ENCODE results near the gene FUT1. TPM values are rescaled to one million over a fixed set of nuclear protein-coding genes. Genes with fewer than 3 reads are reported as not detected.
"Not testable (repeated sequence)": the region's sequence is repeated elsewhere in the genome, so short reads cannot be mapped to it uniquely, and the experiment has no call there.

FUT1 gene
- polyA plus RNA-seq, 3 donors, result 3.0 to 3.4 (median 3.0) TPM

- no peak for DNase-seq (ENCODE audit: low read depth in 3 of 3, low spot score in 2 of 3)
Observed at GRCh38 chr19:48718711-48719231, 33.7 kb downstream of the FUT1 start.

GRCh38 chr19:48718106-48718505 lies 34.3 kb downstream of the FUT1 start:
- not testable (repeated sequence) for DNase-seq (ENCODE audit: low read depth in 3 of 3, low spot score in 2 of 3)

GRCh38 chr19:48716562-48717291 lies 35.7 kb downstream of the FUT1 start:
- no peak for DNase-seq (ENCODE audit: low read depth in 3 of 3, low spot score in 2 of 3)

- no peak for DNase-seq (ENCODE audit: low read depth in 3 of 3, low spot score in 2 of 3)
Observed at GRCh38 chr19:48715681-48716171, 36.7 kb downstream of the FUT1 start.

- DNase-seq (ENCODE audit: low read depth in 3 of 3, low spot score in 2 of 3), result no peak
Observed at GRCh38 chr19:48714759-48715675, 37.4 kb downstream of the FUT1 start.

- DNase-seq (ENCODE audit: low read depth in 3 of 3, low spot score in 2 of 3), result peak; percentile 96 to 99 (median 99)
Observed at GRCh38 chr19:48713864-48714755, 38.3 kb downstream of the FUT1 start.

- no peak for DNase-seq (ENCODE audit: low read depth in 3 of 3, low spot score in 2 of 3)
Observed at GRCh38 chr19:48713041-48713863, 39.2 kb downstream of the FUT1 start.

GRCh38 chr19:48711106-48711662 lies 41.3 kb downstream of the FUT1 start:
- no peak for DNase-seq (ENCODE audit: low read depth in 3 of 3, low spot score in 2 of 3)

GRCh38 chr19:48708471-48708870 lies 44.0 kb downstream of the FUT1 start:
- no peak for DNase-seq (ENCODE audit: low read depth in 3 of 3, low spot score in 2 of 3)

- no peak for DNase-seq (ENCODE audit: low read depth in 3 of 3, low spot score in 2 of 3)
Observed at GRCh38 chr19:48705431-48705830, 47.0 kb downstream of the FUT1 start.

GRCh38 chr19:48703316-48703715 lies 49.1 kb downstream of the FUT1 start:
- no peak for DNase-seq (ENCODE audit: low read depth in 3 of 3, low spot score in 2 of 3)

- DNase-seq (ENCODE audit: low read depth in 3 of 3, low spot score in 2 of 3), result no peak
Observed at GRCh38 chr19:48702701-48703100, 49.7 kb downstream of the FUT1 start.

- DNase-seq (ENCODE audit: low read depth in 3 of 3, low spot score in 2 of 3), result no peak
Observed at GRCh38 chr19:48698046-48698445, 54.4 kb downstream of the FUT1 start.

Other genes starting within 250 kb of the FUT1 start
- gene LMTK3, start 240.8 kb downstream of the FUT1 start, polyA plus RNA-seq (ENCODE audit: insufficient read length in 3 of 3), result 1 to 10 TPM; 1.2 to 2.3 (median 2.1) TPM
- under 1 TPM; 0.23 to 0.29 (median 0.24) TPM for gene SULT2B1, start 200.5 kb downstream of the FUT1 start, polyA plus RNA-seq (ENCODE audit: insufficient read length in 3 of 3)
- not detected for gene SPACA4, start 145.9 kb downstream of the FUT1 start, polyA plus RNA-seq (ENCODE audit: insufficient read length in 3 of 3)
- gene FAM83E, start 137.6 kb downstream of the FUT1 start, polyA plus RNA-seq (ENCODE audit: insufficient read length in 3 of 3), result under 1 TPM; 0.49 to 0.99 (median 0.98) TPM
- gene RPL18, start 133.5 kb downstream of the FUT1 start, polyA plus RNA-seq (ENCODE audit: insufficient read length in 3 of 3), result 1,000 to 10,000 TPM; 1,053 to 1,199 (median 1,085) TPM
- gene SPHK2, start 133.1 kb downstream of the FUT1 start, polyA plus RNA-seq (ENCODE audit: insufficient read length in 3 of 3), result 10 to 100 TPM; 15.9 to 24.6 (median 17.8) TPM
- 10 to 100 TPM in 2 of 3 donors, 1 to 10 TPM in 1; 9.3 to 11.0 (median 10.5) TPM for gene DBP, start 115.3 kb downstream of the FUT1 start, polyA plus RNA-seq (ENCODE audit: insufficient read length in 3 of 3)
- gene CA11, start 106.5 kb downstream of the FUT1 start, polyA plus RNA-seq (ENCODE audit: insufficient read length in 3 of 3), result 10 to 100 TPM; 21.9 to 23.6 (median 22.9) TPM
- gene NTN5, start 79.6 kb downstream of the FUT1 start, polyA plus RNA-seq (ENCODE audit: insufficient read length in 3 of 3), result under 1 TPM; 0.47 to 0.96 (median 0.94) TPM
- gene FUT2, start 56.7 kb downstream of the FUT1 start, polyA plus RNA-seq (ENCODE audit: insufficient read length in 3 of 3), result 1 to 10 TPM in 2 of 3 donors, under 1 TPM in 1; 0.96 to 2.6 (median 1.9) TPM
- gene MAMSTR, start 32.9 kb downstream of the FUT1 start, polyA plus RNA-seq (ENCODE audit: insufficient read length in 3 of 3), result 1 to 10 TPM; 4.1 to 5.2 (median 4.5) TPM
- 10 to 100 TPM; 11.5 to 12.2 (median 11.8) TPM for gene RASIP1, start 12.0 kb downstream of the FUT1 start, polyA plus RNA-seq (ENCODE audit: insufficient read length in 3 of 3)
- under 1 TPM in 2 of 3 donors, not detected in 1; 0.18 to 0.40 TPM for gene IZUMO1, start 5.7 kb downstream of the FUT1 start, polyA plus RNA-seq (ENCODE audit: insufficient read length in 3 of 3)
- not detected for gene FGF21, start 2.9 kb upstream of the FUT1 start, polyA plus RNA-seq (ENCODE audit: insufficient read length in 3 of 3)
- 10 to 100 TPM; 28.5 to 34.9 (median 28.8) TPM for gene BCAT2, start 58.4 kb upstream of the FUT1 start, polyA plus RNA-seq (ENCODE audit: insufficient read length in 3 of 3)
- 10 to 100 TPM; 24.0 to 30.9 (median 27.9) TPM for gene HSD17B14, start 83.8 kb upstream of the FUT1 start, polyA plus RNA-seq (ENCODE audit: insufficient read length in 3 of 3)
- 10 to 100 TPM; 17.4 to 19.8 (median 17.6) TPM for gene PLEKHA4, start 116.0 kb upstream of the FUT1 start, polyA plus RNA-seq (ENCODE audit: insufficient read length in 3 of 3)
- gene PPP1R15A, start 119.8 kb upstream of the FUT1 start, polyA plus RNA-seq (ENCODE audit: insufficient read length in 3 of 3), result 10 to 100 TPM; 34.7 to 48.1 (median 35.8) TPM
- 1 to 10 TPM in 1 of 3 donors, under 1 TPM in 2; 0.72 to 1.9 (median 0.93) TPM for gene TULP2, start 146.1 kb upstream of the FUT1 start, polyA plus RNA-seq (ENCODE audit: insufficient read length in 3 of 3)
- gene NUCB1, start 147.7 kb upstream of the FUT1 start, polyA plus RNA-seq (ENCODE audit: insufficient read length in 3 of 3), result 100 to 1,000 TPM; 229 to 276 (median 263) TPM
- gene DHDH, start 181.1 kb upstream of the FUT1 start, polyA plus RNA-seq (ENCODE audit: insufficient read length in 3 of 3), result 1 to 10 TPM; 4.6 to 7.4 (median 5.9) TPM
- gene BAX, start 202.2 kb upstream of the FUT1 start, polyA plus RNA-seq (ENCODE audit: insufficient read length in 3 of 3), result 10 to 100 TPM; 47.8 to 70.2 (median 65.9) TPM
- 1,000 to 10,000 TPM; 2,018 to 2,741 (median 2,584) TPM for gene FTL, start 212.7 kb upstream of the FUT1 start, polyA plus RNA-seq (ENCODE audit: insufficient read length in 3 of 3)
- 10 to 100 TPM; 35.6 to 38.8 (median 36.1) TPM for gene GYS1, start 240.7 kb upstream of the FUT1 start, polyA plus RNA-seq (ENCODE audit: insufficient read length in 3 of 3)
- gene RUVBL2, start 241.2 kb upstream of the FUT1 start, polyA plus RNA-seq (ENCODE audit: insufficient read length in 3 of 3), result 10 to 100 TPM; 79.2 to 96.2 (median 86.9) TPM